ENCODE measurements around the gene RBMXL3.

DNA sequence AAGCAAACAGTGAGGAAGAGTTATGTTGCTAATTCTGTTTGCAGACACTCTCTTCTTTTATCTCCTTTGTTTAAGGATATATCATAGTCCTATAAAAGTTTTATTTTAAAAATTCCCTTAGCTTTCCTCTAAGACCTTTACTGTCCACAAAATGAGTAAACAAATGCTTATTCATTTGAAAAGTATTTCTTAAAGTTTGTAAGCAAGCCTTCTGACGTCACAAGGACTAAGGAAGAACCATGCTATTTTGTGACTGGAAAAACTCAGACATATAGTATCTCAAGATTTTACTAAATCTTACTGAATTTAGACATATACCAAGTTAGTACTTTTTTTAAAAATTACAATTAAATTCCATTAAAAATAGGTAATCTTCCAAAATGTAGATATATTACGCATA is 5.2 kb upstream of the RBMXL3 start:
- TF ChIP-seq SIN3A (conservative IDR thresholded peaks at IDR 0.05 in 1 of 2, IDR thresholded peaks at IDR 0.05 in 1 of 2; ENCODE audit: low read depth in 1 of 2, low read length in 2 of 2) (no peak), CHD2 (IDR thresholded peaks at IDR 0.05; ENCODE audit: low read length) (no peak), POLR2AphosphoS5 (IDR thresholded peaks at IDR 0.05; ENCODE audit: low read depth, low read length) (no peak), YY1 (IDR thresholded peaks at IDR 0.05; ENCODE audit: low read depth, low read length) (no peak), PHF8 (conservative IDR thresholded peaks at IDR 0.05; ENCODE audit: low read depth, low read length) (no peak), POLR2A (IDR thresholded peaks at IDR 0.05; ENCODE audit: control extremely low read depth in 1 of 2, low read depth in 2 of 2, low read length in 2 of 2) (no peak)
- TF ChIP-seq, protein P1, sequence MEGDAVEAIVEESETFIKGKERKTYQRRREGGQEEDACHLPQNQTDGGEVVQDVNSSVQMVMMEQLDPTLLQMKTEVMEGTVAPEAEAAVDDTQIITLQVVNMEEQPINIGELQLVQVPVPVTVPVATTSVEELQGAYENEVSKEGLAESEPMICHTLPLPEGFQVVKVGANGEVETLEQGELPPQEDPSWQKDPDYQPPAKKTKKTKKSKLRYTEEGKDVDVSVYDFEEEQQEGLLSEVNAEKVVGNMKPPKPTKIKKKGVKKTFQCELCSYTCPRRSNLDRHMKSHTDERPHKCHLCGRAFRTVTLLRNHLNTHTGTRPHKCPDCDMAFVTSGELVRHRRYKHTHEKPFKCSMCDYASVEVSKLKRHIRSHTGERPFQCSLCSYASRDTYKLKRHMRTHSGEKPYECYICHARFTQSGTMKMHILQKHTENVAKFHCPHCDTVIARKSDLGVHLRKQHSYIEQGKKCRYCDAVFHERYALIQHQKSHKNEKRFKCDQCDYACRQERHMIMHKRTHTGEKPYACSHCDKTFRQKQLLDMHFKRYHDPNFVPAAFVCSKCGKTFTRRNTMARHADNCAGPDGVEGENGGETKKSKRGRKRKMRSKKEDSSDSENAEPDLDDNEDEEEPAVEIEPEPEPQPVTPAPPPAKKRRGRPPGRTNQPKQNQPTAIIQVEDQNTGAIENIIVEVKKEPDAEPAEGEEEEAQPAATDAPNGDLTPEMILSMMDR (IDR thresholded peaks at IDR 0.05; ENCODE audit: control extremely low read depth in 1 of 3, insufficient read depth in 1 of 3, low read depth in 1 of 3, low read length in 3 of 3), result no peak

All from H1 (cell line).